Endothelial cell of umbilical vein (primary cell): ENCODE results near the gene ARID1B. TPM values are rescaled to one million over a fixed set of nuclear protein-coding genes. Genes with fewer than 3 reads are reported as not detected.

ENCODE experiments used
- BruUV-seq: library from RNA; stranded (reverse); fragments of 400-500 nt; replicated peaks from 2 replicates; lab custom pipeline; 2021; lab: Mats Ljungman, UMichigan
- CTCF ChIA-PET: fragments of 300-600, 350-600 bp; sonication (Branson Sonifier 250); formaldehyde crosslinking; loops from one replicate; lab custom pipeline; 2021; ENCODE audit warnings: antibody characterized with exemption, inconsistent platforms; lab: Charles Lee
- POLR2A ChIA-PET: fragments of 300-600, 350-600 bp; sonication (Branson Sonifier 250); formaldehyde crosslinking; loops from one replicate; lab custom pipeline; 2021; ENCODE audit warnings: antibody characterized with exemption, inconsistent platforms; lab: Charles Lee
- DNase-seq: peaks from one replicate; pipeline ENCODE4 v3.0.0-alpha.2; 2011; ENCODE audit warnings: low read depth, low spot score
- FAIRE-seq: peaks from 2 replicates; lab custom pipeline; 2011; peaks lifted over from hg19 to GRCh38; lab: Jason Lieb, UNC
- H2AFZ ChIP-seq: 2 replicates; pipeline ENCODE4 v1.6.0; 2012; ENCODE audit warnings: low read depth, low read length, control low read depth, inconsistent platforms
- H3K27ac ChIP-seq: 2 replicates; pipeline ENCODE4 v1.5.1; 2011; ENCODE audit warnings: low read depth, mild to moderate bottlenecking, control low read depth, low read length, moderate library complexity; ENCODE audit not compliant: insufficient read depth
- H3K27me3 ChIP-seq, 2 experiments: 2 replicates each; pipeline versions ENCODE4 v1.6.0 to v1.6.1; 2011; ENCODE audit warnings: low read length in 2 of 2, mixed read lengths in 1 of 2; ENCODE audit not compliant: control insufficient read depth in 2 of 2, insufficient read depth in 2 of 2
- H3K36me3 ChIP-seq, 2 experiments: 2 replicates in 1 of 2; 3 replicates in 1 of 2; pipeline ENCODE4 v1.5.1; 2011; ENCODE audit warnings: low read length in 2 of 2, mild to moderate bottlenecking in 1 of 2, moderate library complexity in 1 of 2; ENCODE audit not compliant: control insufficient read depth in 2 of 2, insufficient read depth in 2 of 2; ENCODE audit errors: extremely low read depth in 1 of 2
- H3K4me1 ChIP-seq: 3 replicates; pipeline ENCODE4 v1.5.1; 2011; ENCODE audit warnings: mild to moderate bottlenecking, low read length; ENCODE audit not compliant: control insufficient read depth, insufficient read depth; ENCODE audit errors: extremely low read depth
- H3K4me2 ChIP-seq: 2 replicates; pipeline ENCODE4 v1.6.1; 2011; ENCODE audit warnings: low read length, control low read depth, mixed read lengths; ENCODE audit not compliant: insufficient read depth
- H3K4me3 ChIP-seq, 3 experiments: fragments of 200-600 bp in 1 of 3; sonication (generic), shearing (Covaris generic) in 1 of 3; replicated peaks in 1 of 3; 2 replicates each; pipeline ENCODE4 v1.5.1; 2011 to 2016; ENCODE audit warnings: control low read depth in 3 of 3, low read length in 3 of 3, mild to moderate bottlenecking in 2 of 3, inconsistent platforms in 1 of 3, low read depth in 1 of 3, moderate library complexity in 1 of 3; ENCODE audit not compliant: insufficient read depth in 1 of 3
- H3K79me2 ChIP-seq: 2 replicates; pipeline ENCODE4 v1.6.0; 2012; ENCODE audit warnings: low read length, inconsistent platforms; ENCODE audit not compliant: control insufficient read depth, insufficient read depth
- H3K9ac ChIP-seq: replicated peaks from 2 replicates; pipeline ENCODE3; 2011; ENCODE audit warnings: low read length, control low read depth; ENCODE audit not compliant: insufficient read depth; ENCODE audit errors: extremely low read depth
- H3K9me1 ChIP-seq: replicated peaks from 3 replicates; pipeline ENCODE4 v1.6.0; 2011; ENCODE audit warnings: mild to moderate bottlenecking, low read length; ENCODE audit not compliant: control insufficient read depth, insufficient read depth; ENCODE audit errors: extremely low read depth
- H3K9me3 ChIP-seq: replicated peaks from 2 replicates; pipeline ENCODE4 v1.5.1; 2012; ENCODE audit warnings: low read length, inconsistent platforms; ENCODE audit not compliant: control insufficient read depth, insufficient read depth
- H4K20me1 ChIP-seq: replicated peaks from 2 replicates; pipeline ENCODE3; 2011; ENCODE audit warnings: mild to moderate bottlenecking, low read length; ENCODE audit not compliant: control insufficient read depth, insufficient read depth; ENCODE audit errors: extremely low read depth
- CTCF ChIP-seq, 2 donors: IDR thresholded peaks; 1 replicate in 1 of 2; 2 replicates in 1 of 2; pipeline ENCODE4 v1.5.1; 2011; ENCODE audit warnings: low read length in 2 of 2, mild to moderate bottlenecking in 2 of 2, moderate library complexity in 2 of 2, control low read depth in 1 of 2, inconsistent platforms in 1 of 2, low read depth in 1 of 2; ENCODE audit not compliant: insufficient read depth in 1 of 2; ENCODE audit errors: extremely low read depth in 1 of 2
- EZH2 ChIP-seq: IDR thresholded peaks from 2 replicates; pipeline ENCODE4 v1.6.1; 2012; ENCODE audit warnings: borderline replicate concordance, low read depth, mild to moderate bottlenecking, moderate library complexity, low read length, inconsistent platforms; ENCODE audit not compliant: severe bottlenecking
- FOS ChIP-seq: IDR thresholded peaks from 2 replicates; pipeline ENCODE4 v1.6.1; 2011; ENCODE audit warnings: mild to moderate bottlenecking, low read length, moderate library complexity, borderline replicate concordance; ENCODE audit not compliant: insufficient read depth
- GATA2 ChIP-seq: IDR thresholded peaks from 2 replicates; pipeline ENCODE4 v1.7.0; 2011; ENCODE audit warnings: low read depth, mild to moderate bottlenecking, moderate library complexity, mixed read lengths, low read length; ENCODE audit not compliant: insufficient read length, insufficient read depth
- MAX ChIP-seq: IDR thresholded peaks from 2 replicates; pipeline ENCODE4 v1.6.1; 2011; ENCODE audit not compliant: insufficient read depth, insufficient read length
- MYC ChIP-seq: IDR thresholded peaks from one replicate; pipeline ENCODE4 v1.6.1; 2011; ENCODE audit warnings: mild to moderate bottlenecking, low read depth, low read length
- POLR2A ChIP-seq: IDR thresholded peaks from 2 replicates; pipeline ENCODE4 v1.6.1; 2012; ENCODE audit warnings: low read depth, mild to moderate bottlenecking, control low read depth, low read length
- dilution Hi-C: fragments of 300-500 bp; cut with MboI; formaldehyde crosslinking; loops from one replicate; pipeline ENCODE4 v1.15.0; 2019; ENCODE audit warnings: low sequenced_read_pairs; ENCODE audit not compliant: extremely low pct_ligation_motif_present
- intact Hi-C: fragments of 100-400 bp; cut with micrococcal nuclease; formaldehyde crosslinking; loops from one replicate; pipeline ENCODE4 v1.10.0; 2022
- polyA plus RNA-seq, 4 experiments: library from polyadenylated mRNA; depleted of rRNA in 3 of 4; stranded (reverse) in 3 of 4; unstranded in 1 of 4; fragments of >200 nt; gene quantifications; 2 replicates each; pipeline versions ENCODE4 v1.2.1 to v1.2.3, GENCODE V29; 2011 to 2012; ENCODE audit warnings: missing spikeins in 1 of 4
- total RNA-seq: library from RNA; stranded (reverse); gene quantifications from 2 replicates; pipeline ENCODE4 v1.2.3, GENCODE V29; 2021

The ARID1B gene
- total and polyA plus RNA-seq, 2 donors (not counting 3 experiments of a cell fraction or from before 2014, with no cell fraction given) = 21.8 to 89.5 TPM

DNA sequence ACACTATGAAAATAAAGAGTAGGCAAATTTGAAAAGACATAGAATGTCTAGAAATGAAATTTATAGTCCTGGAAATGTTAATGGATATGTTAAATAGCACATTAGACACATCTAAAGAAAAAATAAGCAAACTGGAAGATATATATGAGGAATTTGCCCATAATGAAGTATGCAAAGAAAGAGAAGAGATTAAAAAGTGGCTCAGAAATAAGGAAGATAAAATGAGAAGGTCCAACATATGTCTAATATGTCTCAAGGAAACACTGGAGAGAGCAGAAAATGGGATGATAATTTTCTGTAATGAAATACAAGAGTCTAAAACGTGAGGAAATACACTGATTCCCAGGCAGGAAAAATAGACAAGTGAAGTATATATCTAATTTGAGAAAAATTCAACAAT lies 36.6 kb upstream of the ARID1B start:
- no peak overlapping the region for H3K9ac ChIP-seq
- no peaks in the 10 kb centered on the region for H3K79me2 ChIP-seq
- no peaks in the 10 kb centered on the region for H3K36me3 ChIP-seq
- ChIA-PET POLR2A (no interaction called here), CTCF (no interaction called here)
- FAIRE-seq (no peak), DNase-seq (no peak)
- no peaks in the 10 kb centered on the region for H4K20me1 ChIP-seq
- dilution Hi-C loops = no loop called here
- H3K4me3 ChIP-seq = no peak overlapping the region
- H3K9me3 ChIP-seq = no peaks in the 10 kb centered on the region
- no peaks in the 10 kb centered on the region for H3K4me1 ChIP-seq
- no peak overlapping the region for H3K27ac ChIP-seq
- no peak overlapping the region for H2AFZ ChIP-seq
- H3K4me2 ChIP-seq = no peak overlapping the region
- TF ChIP-seq GATA2 = no peak
- no peak for TF ChIP-seq CTCF (IDR thresholded peaks at IDR 0.05; ENCODE audit: extremely low read depth in 1 of 2, insufficient read depth in 1 of 2, low read depth in 1 of 2, low read length in 2 of 2)
- TF ChIP-seq MAX = no peak
- no peak for TF ChIP-seq FOS
- no peak for TF ChIP-seq EZH2
- no peak for TF ChIP-seq MYC
- no peak for TF ChIP-seq POLR2A
- intact Hi-C loops = no loop called here
- H3K27me3 ChIP-seq = peaks cover 0 to 3% of the 10 kb centered on the region in 2 experiments
- BruUV-seq = no TSS peak
- H3K9me1 ChIP-seq = no peaks in the 10 kb centered on the region
